Activated CD8-positive, alpha-beta memory T cell treated with anti-CD3 and anti-CD28 coated beads for 1 hour (primary cell): ENCODE results near the gene CTBP2.

Experiments used
- DNase-seq, 2 donors: peaks; one replicate each; pipeline ENCODE4 v3.0.0-alpha.2; 2020; ENCODE audit warnings: low read depth in 1 of 2; ENCODE audit errors: extremely low read depth in 1 of 2

Gene CTBP2

GRCh38 chr10:124946945-124947344 is 213.4 kb downstream of the CTBP2 start:
- DNase-seq, result no peak

GRCh38 chr10:124944982-124945381 is 215.4 kb downstream of the CTBP2 start:
- DNase-seq, result no peak

DNA sequence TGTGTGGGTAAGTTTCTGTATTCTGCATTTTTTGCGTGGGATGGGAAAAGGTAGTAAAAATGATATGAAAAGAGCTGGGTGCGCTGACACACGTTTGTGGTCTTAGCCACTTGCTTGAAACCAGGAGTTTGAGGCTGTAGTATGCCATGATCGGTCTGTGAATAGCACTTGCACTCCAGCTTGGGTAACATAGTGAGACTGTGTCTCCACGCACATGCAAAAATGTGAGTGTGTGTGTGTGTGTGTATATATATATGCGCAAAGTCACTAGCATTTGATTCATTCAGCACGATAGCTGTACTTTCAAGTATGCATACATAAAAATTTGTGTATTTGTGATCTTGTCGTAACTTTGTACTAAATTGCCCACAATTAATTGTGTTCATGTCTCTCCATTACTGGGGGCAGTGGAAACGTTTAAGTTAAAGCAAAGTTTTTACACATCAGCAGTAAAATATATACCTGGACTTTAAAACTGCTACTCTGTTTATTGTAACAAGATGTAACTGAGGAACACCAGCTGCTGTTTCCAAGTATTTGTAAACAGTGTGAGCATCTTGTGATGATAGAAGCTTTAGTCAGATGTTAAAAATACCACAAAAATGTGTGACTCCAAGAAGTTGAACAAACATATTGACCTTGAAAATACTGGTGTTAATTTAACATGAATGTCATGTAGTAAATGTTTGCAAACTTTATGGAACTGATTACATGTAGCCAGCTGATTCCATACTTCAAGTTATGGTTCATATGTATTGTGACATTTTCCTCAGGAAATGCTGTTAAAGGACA is 216.9 kb downstream of the CTBP2 start:
- no peak for DNase-seq

GRCh38 chr10:124942317-124943169 is 217.8 kb downstream of the CTBP2 start:
- DNase-seq, result no peak

GRCh38 chr10:124941823-124942222 is 218.5 kb downstream of the CTBP2 start, which contains the start of gene ZRANB1:
TSS of gene ZRANB1 (plus strand) at chr10:124942123. CDS start at chr10:124942494, 371 bp downstream.
- DNase-seq, result no peak

GRCh38 chr10:124939290-124939689 is 221.1 kb downstream of the CTBP2 start:
- DNase-seq, result no peak

- no peak for DNase-seq
Observed at GRCh38 chr10:124936813-124937212, 223.6 kb downstream of the CTBP2 start.

GRCh38 chr10:124935946-124936345 is 224.4 kb downstream of the CTBP2 start:
- DNase-seq, result no peak
